Measurements from ENCODE around the gene IVNS1ABP.
"Not testable (repeated sequence)": the region's sequence is repeated elsewhere in the genome, so short reads cannot be mapped to it uniquely, and the experiment has no call there.

The IVNS1ABP gene

GRCh38 chr1:185252404-185252803 is 64.6 kb downstream of the IVNS1ABP start:
- DNase-seq (ENCODE audit: low read depth in 2 of 2) = not testable (repeated sequence)

- DNase-seq (ENCODE audit: low read depth in 2 of 2) = not testable (repeated sequence)
Measured at GRCh38 chr1:185251928-185252327, 65.1 kb downstream of the IVNS1ABP start.

DNA sequence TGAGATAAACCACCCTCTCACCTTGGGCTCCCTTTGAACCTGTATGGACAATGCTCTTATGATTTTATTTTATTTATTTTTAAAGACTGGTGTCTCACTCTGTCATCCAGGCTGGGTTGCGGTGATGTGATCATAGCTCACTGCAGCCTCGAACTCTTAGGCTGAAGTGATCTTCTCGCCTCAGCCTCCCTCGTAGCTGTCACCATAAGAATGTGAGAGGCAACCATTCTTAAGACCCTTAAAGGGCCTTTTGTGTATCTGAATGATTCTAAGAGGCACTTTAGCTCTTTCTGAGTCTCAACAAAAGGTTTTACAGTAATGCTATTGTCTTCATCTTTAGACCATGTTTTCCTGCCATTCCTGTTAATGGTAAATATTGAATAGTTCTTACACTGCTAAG is 67.0 kb downstream of the IVNS1ABP start:
- no peak for DNase-seq (ENCODE audit: low read depth in 2 of 2)

DNA sequence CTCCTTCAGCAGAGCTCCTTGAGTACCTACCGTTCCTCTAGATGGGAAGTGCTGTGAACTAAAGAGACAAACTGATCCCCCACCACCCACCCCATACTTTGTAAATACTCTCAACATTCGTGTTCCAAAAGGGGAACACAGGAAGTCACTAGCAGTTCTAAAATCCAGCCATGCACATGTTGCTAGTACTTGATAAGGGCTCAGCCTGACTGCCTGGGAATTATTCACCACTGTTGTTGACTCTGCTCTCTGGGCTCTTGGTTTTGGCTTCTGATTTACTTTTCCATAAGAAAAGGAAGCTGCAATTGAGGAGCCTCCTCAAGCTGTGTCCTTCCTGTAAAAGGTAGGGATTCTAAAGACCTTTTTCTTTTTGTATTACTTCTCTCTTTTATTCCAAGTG is 67.5 kb downstream of the IVNS1ABP start:
- no peak for DNase-seq (ENCODE audit: low read depth in 2 of 2)

Data from stimulated activated CD8-positive, alpha-beta memory T cell treated with anti-CD3 and anti-CD28 coated beads, Interleukin-7, amount 100 ng/mL, for 4 hours (primary cell).